ENCODE results near the gene SMIM45.

SMIM45 gene

GRCh38 chr22:41996826-41997225, 44.9 kb downstream of the SMIM45 start:
- H3K9me3 ChIP-seq: no peaks in the 10 kb centered on the region
- H3K27me3 ChIP-seq: no peaks in the 10 kb centered on the region
- no peak for ATAC-seq (ENCODE audit: low FRiP score in 2 of 2)
- no peak for TF ChIP-seq EP300 (IDR thresholded peaks at IDR 0.05)
- TF ChIP-seq POLR2A (IDR thresholded peaks at IDR 0.05): no peak
- TF ChIP-seq POLR2AphosphoS5 (IDR thresholded peaks at IDR 0.05): no peak
- no peak for TF ChIP-seq CTCF (IDR thresholded peaks at IDR 0.05)
- H3K27ac ChIP-seq: no peak overlapping the region
- no peak for DNase-seq
- no peak overlapping the region for H3K4me3 ChIP-seq
- H3K4me1 ChIP-seq: peaks cover 0 to 20% (median 6%) of the 10 kb centered on the region in 4 donors
- no peaks in the 10 kb centered on the region for H3K36me3 ChIP-seq
- WGBS, 2 donors: 82 to 88% methylated on average over 5 of the region's 5 CpGs

GRCh38 chr22:41998361-41999261, 46.7 kb downstream of the SMIM45 start, which contains the start of gene WBP2NL:
Gene WBP2NL, plus strand, starts transcription at chr22:41998788. Its CDS starts 31 bp downstream, at chr22:41998819.
- Histone ChIP-seq H3K9me3 (no peaks in the 10 kb centered on the region), H3K36me3 (no peaks in the 10 kb centered on the region), H3K27me3 (no peaks in the 10 kb centered on the region), H3K4me3 (peak within 1 kb of the TSS; percentile 16 to 66 (median 56)), H3K4me1 (peaks cover 0 to 20% (median 6%) of the 10 kb centered on the region in 4 donors), H3K27ac (peak within 1 kb of the TSS; percentile 7 to 74 (median 56))
- ATAC-seq (ENCODE audit: low FRiP score in 2 of 2) (peak; percentile 88 to 95), DNase-seq (peak; percentile 92 to 94)
- 24 to 30% methylated on average over 26 to 67 of the region's 71 CpGs for WGBS, 2 donors
- peak in 3 of 4 donors; percentile 29 to 77 (median 29) for TF ChIP-seq POLR2A (IDR thresholded peaks at IDR 0.05)
- peak; percentile 64 to 85 for TF ChIP-seq POLR2AphosphoS5 (IDR thresholded peaks at IDR 0.05)
- no peak for TF ChIP-seq CTCF (IDR thresholded peaks at IDR 0.05)
- TF ChIP-seq EP300 (IDR thresholded peaks at IDR 0.05): peak in 1 of 4 donors; percentile 3

- DNase-seq (no peak), ATAC-seq (ENCODE audit: low FRiP score in 2 of 2) (no peak)
- Histone ChIP-seq H3K4me3 (no peak overlapping the region), H3K36me3 (no peaks in the 10 kb centered on the region), H3K9me3 (no peaks in the 10 kb centered on the region), H3K27ac (no peak overlapping the region), H3K4me1 (peaks cover 0 to 20% (median 6%) of the 10 kb centered on the region in 4 donors), H3K27me3 (no peaks in the 10 kb centered on the region)
- 96 to 99% methylated on average over 8 of the region's 8 CpGs for WGBS, 2 donors
- TF ChIP-seq CTCF (IDR thresholded peaks at IDR 0.05) (no peak), POLR2A (IDR thresholded peaks at IDR 0.05) (no peak), POLR2AphosphoS5 (IDR thresholded peaks at IDR 0.05) (no peak), EP300 (IDR thresholded peaks at IDR 0.05) (no peak)
These were observed 48.5 kb downstream of the SMIM45 start for GRCh38 chr22:42000466-42000865.

GRCh38 chr22:42001121-42001520, 49.2 kb downstream of the SMIM45 start:
- Histone ChIP-seq H3K36me3 (no peaks in the 10 kb centered on the region), H3K27ac (no peak overlapping the region), H3K9me3 (no peaks in the 10 kb centered on the region), H3K4me3 (no peak overlapping the region), H3K4me1 (peaks cover 0 to 20% (median 6%) of the 10 kb centered on the region in 4 donors), H3K27me3 (no peaks in the 10 kb centered on the region)
- TF ChIP-seq POLR2AphosphoS5 (IDR thresholded peaks at IDR 0.05) (no peak), EP300 (IDR thresholded peaks at IDR 0.05) (no peak), CTCF (IDR thresholded peaks at IDR 0.05) (no peak), POLR2A (IDR thresholded peaks at IDR 0.05) (no peak)
- ATAC-seq (ENCODE audit: low FRiP score in 2 of 2) (no peak), DNase-seq (no peak)
- WGBS, 2 donors: 75 to 80% methylated on average over 8 of the region's 8 CpGs
